K562 (cell line): ENCODE results near the gene RDH14. TPM values are rescaled to one million over a fixed set of nuclear protein-coding genes. Genes with fewer than 3 reads are reported as not detected.

Experiments used
- ATAC-seq: fragments of 200-7000 bp; cut with Tn5 transposase; 3 replicates; pipeline ENCODE4 v1.9.1; 2020; ENCODE audit warnings: moderate library complexity
- BruUV-seq: library from RNA; stranded (reverse); fragments of 400-500 nt; replicated peaks from 2 replicates; lab custom pipeline; 2021; lab: Mats Ljungman, UMichigan
- CTCF ChIA-PET: fragments of 300-600 bp; formaldehyde crosslinking; extraction: SDS; loops from one replicate; lab custom pipeline; 2021; ENCODE audit warnings: low intra/inter-chr PET ratio; lab: Yijun Ruan, JAX
- POLR2A ChIA-PET: fragments of 300-600, 350-650 bp; sonication (Branson Sonifier 250); formaldehyde crosslinking; extraction: SDS; loops from one replicate; lab custom pipeline; 2021; ENCODE audit warnings: antibody characterized with exemption, inconsistent platforms; lab: Yijun Ruan, JAX
- DNase-seq, 4 experiments: peaks; one replicate each; pipeline versions ENCODE4 v3.0.0 to v3.0.0-alpha.2; 2011 to 2018; ENCODE audit warnings: low spot score in 3 of 4, mixed read lengths in 3 of 4; ENCODE audit errors: extremely low read depth in 1 of 4
- FAIRE-seq: peaks from 2 replicates; lab custom pipeline; 2011; peaks lifted over from hg19 to GRCh38; lab: Jason Lieb, UNC
- H2AFZ ChIP-seq: 2 replicates; pipeline ENCODE4 v1.6.0; 2011; ENCODE audit warnings: low read depth, low read length, control low read depth, inconsistent platforms
- H3K27ac ChIP-seq: fragments of 200-600 bp; 3 replicates; pipeline ENCODE4 v1.8.0; 2011; ENCODE audit warnings: low read depth, mild to moderate bottlenecking, control low read depth, inconsistent platforms, low read length, moderate library complexity, mixed read lengths; ENCODE audit errors: extremely low read depth
- H3K27me3 ChIP-seq, 2 experiments: fragments of 300-600 bp in 1 of 2; 2 replicates in 1 of 2; 3 replicates in 1 of 2; pipeline versions ENCODE4 v1.6.0 to v1.8.0; 2011; ENCODE audit warnings: inconsistent platforms in 2 of 2, low read length in 2 of 2, mild to moderate bottlenecking in 1 of 2, mixed read lengths in 1 of 2, moderate library complexity in 1 of 2; ENCODE audit not compliant: control insufficient read depth in 2 of 2, insufficient read depth in 2 of 2
- H3K36me3 ChIP-seq: fragments of 300-600 bp; 3 replicates; pipeline ENCODE4 v1.8.0; 2011; ENCODE audit warnings: mild to moderate bottlenecking, low read length, inconsistent platforms; ENCODE audit not compliant: control insufficient read depth, insufficient read depth
- H3K4me1 ChIP-seq, 2 experiments: fragments of 200-600 bp in 1 of 2; replicated peaks in 1 of 2; 2 replicates in 1 of 2; 3 replicates in 1 of 2; pipeline versions ENCODE4 v1.5.1 to v1.8.0; 2011; ENCODE audit warnings: inconsistent platforms in 2 of 2, low read length in 2 of 2, mild to moderate bottlenecking in 1 of 2, mixed read lengths in 1 of 2, moderate library complexity in 1 of 2; ENCODE audit not compliant: control insufficient read depth in 2 of 2, insufficient read depth in 2 of 2
- H3K4me2 ChIP-seq: 2 replicates; pipeline ENCODE4 v1.6.1; 2011; ENCODE audit warnings: low read length, control low read depth, inconsistent platforms, mixed read lengths; ENCODE audit not compliant: insufficient read depth
- H3K4me3 ChIP-seq: fragments of 200-600 bp; sonication (generic), shearing (Covaris generic); 2 replicates; pipeline ENCODE4 v1.5.1; 2016; ENCODE audit warnings: control low read depth, inconsistent platforms
- H3K79me2 ChIP-seq: fragments of 200-600 bp; 3 replicates; pipeline ENCODE4 v1.8.0; 2011; ENCODE audit warnings: low read length, inconsistent platforms; ENCODE audit not compliant: control insufficient read depth, insufficient read depth
- H3K9ac ChIP-seq, 2 experiments: 2 replicates each; pipeline versions ENCODE4 v1.6.0 to v1.6.1; 2011; ENCODE audit warnings: low read depth in 2 of 2, low read length in 2 of 2, control low read depth in 1 of 2, inconsistent platforms in 1 of 2, mild to moderate bottlenecking in 1 of 2, mixed read lengths in 1 of 2; ENCODE audit not compliant: insufficient read depth in 1 of 2
- H3K9me1 ChIP-seq: one replicate; pipeline ENCODE4 v1.6.0; 2011; ENCODE audit warnings: inconsistent platforms, mild to moderate bottlenecking, low read length, moderate library complexity; ENCODE audit not compliant: control insufficient read depth, insufficient read depth
- H3K9me3 ChIP-seq: replicated peaks from 2 replicates; pipeline ENCODE4 v1.5.1; 2011; ENCODE audit warnings: low read depth, low read length, inconsistent platforms; ENCODE audit not compliant: control insufficient read depth, insufficient read depth
- H4K20me1 ChIP-seq: replicated peaks from 2 replicates; pipeline ENCODE4 v1.6.1; 2011; ENCODE audit warnings: low read length, inconsistent platforms, mixed read lengths; ENCODE audit not compliant: control insufficient read depth, insufficient read depth
- BRCA1 ChIP-seq, 2 experiments: fragments of 450-650 bp in 1 of 2; sonication (generic) in 1 of 2; formaldehyde crosslinking in 1 of 2; IDR thresholded peaks; 2 replicates each; pipeline versions ENCODE4 v1.5.0 to v1.6.1; 2017 to 2020; ENCODE audit warnings: mild to moderate bottlenecking in 1 of 2, missing genetic modification reagents in 1 of 2
- DNMT1 ChIP-seq: fragments of 450-650 bp; IDR thresholded peaks from 2 replicates; pipeline ENCODE4 v1.6.1; 2016; ENCODE audit warnings: antibody characterized with exemption, mild to moderate bottlenecking
- GABPB1 ChIP-seq: sonication (generic); formaldehyde crosslinking; IDR thresholded peaks from 2 replicates; pipeline ENCODE4 v1.8.0; 2022; ENCODE audit warnings: mild to moderate bottlenecking, missing genetic modification reagents
- NFYB ChIP-seq: IDR thresholded peaks from 2 replicates; pipeline ENCODE4 v1.6.1; 2011; ENCODE audit warnings: mild to moderate bottlenecking, moderate library complexity; ENCODE audit not compliant: insufficient read length; ENCODE audit errors: extremely low read depth
- PHF21A ChIP-seq: fragments of 450-650 bp; IDR thresholded peaks from 2 replicates; pipeline ENCODE4 v1.6.1; 2017; ENCODE audit warnings: low read depth, borderline replicate concordance
- U2AF2 ChIP-seq: fragments of 200-400 bp; formaldehyde crosslinking; optimal IDR thresholded peaks from 2 replicates; pipeline ENCODE3; 2017; ENCODE audit warnings: low read depth, mild to moderate bottlenecking, low read length
- XRCC4 ChIP-seq: IDR thresholded peaks from one replicate; pipeline ENCODE4 v1.6.1; 2011; ENCODE audit not compliant: insufficient read depth, insufficient read length; ENCODE audit errors: extremely low read depth
- WGBS: fragments of 100-300 bp; shearing (Covaris generic); methylation state at CpG from one replicate; pipeline ENCODE4 v1.1.6; 2016; ENCODE audit warnings: low coverage, mixed read lengths; ENCODE audit not compliant: insufficient coverage; ENCODE audit errors: missing lambda C conversion rate; 5-methylcytosine and 5-hydroxymethylcytosine counted together
- in situ Hi-C: fragments of 300-500 bp; cut with MboI; formaldehyde crosslinking; loops from 4 replicates; pipeline ENCODE4 v1.15.0; 2018; ENCODE audit warnings: inconsistent platforms, mixed read lengths
- intact Hi-C: fragments of 100-400 bp; cut with micrococcal nuclease; formaldehyde crosslinking; loops from 2 replicates; pipeline ENCODE4 v1.14.2; 2022
- polyA plus RNA-seq, 8 experiments: library from polyadenylated mRNA; depleted of rRNA in 4 of 8; stranded (reverse) in 5 of 8; unstranded in 3 of 8; fragments of >200 nt; fragmentation: Nextera tagmentation in 2 of 8; fragmentation: Illumina TruSeq in 1 of 8; extraction: Ambion mirVana in 2 of 8; extraction: Trizol in 1 of 8; gene quantifications; 2 replicates each; pipeline versions ENCODE4 v1.2.1 to v1.2.3, GENCODE V29; 2011 to 2014; ENCODE audit warnings: inconsistent platforms in 1 of 8, missing spikeins in 1 of 8
- total RNA-seq, 7 experiments: library from RNA; depleted of rRNA in 6 of 7; stranded (reverse); fragments of >200 nt in 6 of 7; fragmentation: Illumina TruSeq in 2 of 7; extraction: Trizol in 2 of 7; gene quantifications; 2 replicates each; pipeline versions ENCODE4 v1.2.1 to v1.2.3, GENCODE V29; 2011 to 2021; ENCODE audit warnings: low replicate concordance in 1 of 7
- TF ChIP-seq, protein P1 (sequence below): sonication (generic); formaldehyde crosslinking; IDR thresholded peaks from 2 replicates; pipeline ENCODE4 v1.4.0; 2020; ENCODE audit warnings: mild to moderate bottlenecking, missing genetic modification reagents

RDH14 gene
- total and polyA plus RNA-seq, 9 of the 15 experiments (the other 6 are each of a cell fraction or from before 2014, with no cell fraction given), result 6.7 to 26.2 (median 20.9) TPM

DNA sequence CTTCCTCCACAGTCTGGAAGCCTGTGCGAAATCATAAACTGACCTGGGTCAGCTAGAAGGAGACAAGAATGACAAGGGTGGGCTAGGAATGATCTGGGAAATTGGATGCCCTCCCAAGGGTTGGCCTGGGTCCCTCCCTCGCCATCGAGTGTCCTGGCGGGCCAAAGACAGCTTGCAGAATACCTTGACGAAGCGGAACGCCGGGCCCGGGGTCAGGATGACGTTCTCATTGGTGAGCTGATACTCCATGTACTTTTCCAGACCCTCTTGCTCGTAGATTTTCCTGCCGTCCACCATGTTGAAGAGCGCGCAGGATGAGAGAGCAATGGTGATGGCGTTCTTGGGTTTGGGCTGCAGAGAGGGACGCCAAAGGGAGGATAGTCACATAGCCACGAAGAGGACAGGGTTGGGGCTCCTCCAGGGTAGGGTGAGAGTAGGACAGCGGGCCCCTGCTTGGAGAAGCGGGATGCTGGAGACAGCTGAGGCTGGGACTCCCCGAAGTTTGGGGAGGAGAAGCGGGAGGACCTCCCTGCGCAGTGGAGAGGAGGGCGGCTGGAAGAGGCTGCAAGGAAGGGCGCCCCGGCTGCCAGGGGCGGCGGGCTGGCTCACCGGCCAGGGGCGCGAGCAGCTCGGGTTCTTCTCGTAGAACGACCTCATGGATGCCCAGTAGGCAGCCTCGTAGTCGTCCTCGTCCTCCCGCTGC lies 23.6 kb upstream of the RDH14 start:
- H3K9me1 ChIP-seq, result no peaks in the 10 kb centered on the region
- H3K4me3 ChIP-seq, result no peak overlapping the region
- CTCF ChIA-PET, result no interaction called here
- H3K79me2 ChIP-seq, result no peaks in the 10 kb centered on the region
- POLR2A ChIA-PET, result no interaction called here
- no peaks in the 10 kb centered on the region for H3K36me3 ChIP-seq
- no TSS peak for BruUV-seq
- FAIRE-seq, result no peak
- H4K20me1 ChIP-seq, result no peaks in the 10 kb centered on the region
- H3K4me2 ChIP-seq, result no peak overlapping the region
- no peak overlapping the region for H3K9ac ChIP-seq
- ATAC-seq, result no peak
- peaks cover 3 to 17% of the 10 kb centered on the region in 2 experiments; a peak in 3 of 5 replicates for H3K27me3 ChIP-seq
- H3K9me3 ChIP-seq, result no peaks in the 10 kb centered on the region
- in situ Hi-C loops, result no loop called here
- TF ChIP-seq BRCA1 (IDR thresholded peaks at IDR 0.05) (no peak), BRCA1 (CRISPR knock-in tag; IDR thresholded peaks at IDR 0.05) (no peak), XRCC4 (no peak), PHF21A (no peak), DNMT1 (no peak), U2AF2 (no peak), GABPB1 (CRISPR knock-in tag) (no peak), NFYB (no peak)
- TF ChIP-seq, protein P1, sequence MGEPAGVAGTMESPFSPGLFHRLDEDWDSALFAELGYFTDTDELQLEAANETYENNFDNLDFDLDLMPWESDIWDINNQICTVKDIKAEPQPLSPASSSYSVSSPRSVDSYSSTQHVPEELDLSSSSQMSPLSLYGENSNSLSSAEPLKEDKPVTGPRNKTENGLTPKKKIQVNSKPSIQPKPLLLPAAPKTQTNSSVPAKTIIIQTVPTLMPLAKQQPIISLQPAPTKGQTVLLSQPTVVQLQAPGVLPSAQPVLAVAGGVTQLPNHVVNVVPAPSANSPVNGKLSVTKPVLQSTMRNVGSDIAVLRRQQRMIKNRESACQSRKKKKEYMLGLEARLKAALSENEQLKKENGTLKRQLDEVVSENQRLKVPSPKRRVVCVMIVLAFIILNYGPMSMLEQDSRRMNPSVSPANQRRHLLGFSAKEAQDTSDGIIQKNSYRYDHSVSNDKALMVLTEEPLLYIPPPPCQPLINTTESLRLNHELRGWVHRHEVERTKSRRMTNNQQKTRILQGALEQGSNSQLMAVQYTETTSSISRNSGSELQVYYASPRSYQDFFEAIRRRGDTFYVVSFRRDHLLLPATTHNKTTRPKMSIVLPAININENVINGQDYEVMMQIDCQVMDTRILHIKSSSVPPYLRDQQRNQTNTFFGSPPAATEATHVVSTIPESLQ (CRISPR knock-in tag), result no peak
- no peak for DNase-seq
- 3% methylated on average over 21 of the region's 37 CpGs for WGBS
- H3K4me1 ChIP-seq, result no peaks in the 10 kb centered on the region
- intact Hi-C loops, result no loop called here
- no peak overlapping the region for H3K27ac ChIP-seq
- no peak overlapping the region for H2AFZ ChIP-seq
